T-cell (primary cell): Measurements from ENCODE around the gene EDNRB. TPM values are rescaled to one million over a fixed set of nuclear protein-coding genes. Genes with fewer than 3 reads are reported as not detected.

Experiments
- ATAC-seq, 4 experiments: fragments of 200-7000 bp in 3 of 4; fragments of 150-1000 bp in 1 of 4; cut with Tn5 transposase; replicated peaks in 1 of 4; 1 replicate in 3 of 4; 2 replicates in 1 of 4; pipeline ENCODE4 v1.10.0; 2021; ENCODE audit warnings: moderate library complexity in 3 of 4, mild to moderate bottlenecking in 2 of 4, moderate number of reproducible peaks in 1 of 4
- CTCF ChIA-PET, 2 donors: fragments of 300-600 bp; sonication (Branson Sonifier 250); formaldehyde crosslinking; loops; one replicate each; lab custom pipeline; 2022; ENCODE audit warnings: antibody characterized with exemption in 2 of 2; lab: Charles Lee
- POLR2A ChIA-PET, 2 donors: fragments of 300-600 bp; sonication (Branson Sonifier 250); formaldehyde crosslinking; loops; one replicate each; lab custom pipeline; 2022; ENCODE audit warnings: antibody characterized with exemption in 2 of 2; lab: Charles Lee
- DNase-seq, 35 experiments: peaks; one replicate each; pipeline versions ENCODE4 v3.0.0 to v3.0.0-alpha.2; 2013 to 2023
- H3K27ac ChIP-seq: one replicate; pipeline ENCODE4 v1.5.1; 2013; ENCODE audit warnings: low read length
- H3K27me3 ChIP-seq, 2 experiments: replicated peaks in 1 of 2; 1 replicate in 1 of 2; 2 replicates in 1 of 2; pipeline versions ENCODE4 v1.6.1 to v1.7.0; 2013; ENCODE audit warnings: low read length in 1 of 2, mixed read lengths in 1 of 2; ENCODE audit not compliant: control insufficient read depth in 2 of 2, insufficient read depth in 2 of 2; ENCODE audit errors: extremely low read depth in 1 of 2
- H3K36me3 ChIP-seq, 2 donors: 1 replicate in 1 of 2; 2 replicates in 1 of 2; pipeline versions ENCODE4 v1.6.1 to v1.7.0; 2013; ENCODE audit warnings: low read length in 1 of 2; ENCODE audit not compliant: control insufficient read depth in 2 of 2, insufficient read depth in 1 of 2; ENCODE audit errors: extremely low read depth in 1 of 2
- H3K4me1 ChIP-seq, 2 experiments: 1 replicate in 1 of 2; 2 replicates in 1 of 2; pipeline versions ENCODE4 v1.6.1 to v1.7.0; 2013; ENCODE audit warnings: low read length in 2 of 2, mixed read lengths in 1 of 2; ENCODE audit not compliant: insufficient read depth in 2 of 2, control insufficient read depth in 1 of 2; ENCODE audit errors: extremely low read depth in 1 of 2
- H3K4me3 ChIP-seq, 2 donors: 1 replicate in 1 of 2; 2 replicates in 1 of 2; pipeline versions ENCODE4 v1.5.1 to v1.7.0; 2013; ENCODE audit warnings: mild to moderate bottlenecking in 2 of 2, low read length in 1 of 2, moderate library complexity in 1 of 2; ENCODE audit not compliant: control insufficient read depth in 1 of 2; ENCODE audit errors: extremely low read depth in 1 of 2
- H3K9me3 ChIP-seq: 2 replicates; pipeline ENCODE4 v1.7.0; 2013
- H3K27ac Mint-ChIP-seq, 2 donors: one replicate each; pipeline ENCODE4 v1.8.0; 2020 to 2021; ENCODE audit warnings: mild to moderate bottlenecking in 2 of 2, mixed read lengths in 2 of 2
- H3K27me3 Mint-ChIP-seq, 2 donors: one replicate each; pipeline ENCODE4 v1.8.0; 2021 to 2022; ENCODE audit warnings: mixed read lengths in 2 of 2
- H3K36me3 Mint-ChIP-seq: one replicate; pipeline ENCODE4 v1.8.0; 2021; ENCODE audit warnings: mixed read lengths
- H3K4me1 Mint-ChIP-seq, 3 donors: one replicate each; pipeline ENCODE4 v1.8.0; 2020 to 2022; ENCODE audit warnings: mixed read lengths in 3 of 3, mild to moderate bottlenecking in 1 of 3
- H3K4me3 Mint-ChIP-seq, 3 donors: one replicate each; pipeline ENCODE4 v1.8.0; 2020 to 2022; ENCODE audit warnings: mild to moderate bottlenecking in 3 of 3, mixed read lengths in 3 of 3, moderate library complexity in 3 of 3
- H3K9me3 Mint-ChIP-seq, 3 donors: one replicate each; pipeline ENCODE4 v1.8.0; 2020 to 2022; ENCODE audit warnings: mixed read lengths in 3 of 3
- WGBS: methylation state at CpG from one replicate; pipeline ENCODE4 v1.1.5; 2013; ENCODE audit warnings: missing lambda C conversion rate; ENCODE audit not compliant: insufficient coverage; 5-methylcytosine and 5-hydroxymethylcytosine counted together
- total RNA-seq, 35 experiments: library from RNA in 6 of 35; stranded (reverse) in 6 of 35; fragments of 120-200 nt in 1 of 35; gene quantifications; one replicate each; pipeline versions ENCODE4 v1.2.1 to v1.2.4 and lab custom pipeline; 2013 to 2026

Gene EDNRB
- total RNA-seq, 5 donors from 2014 or later (not counting 1 experiment from before 2014, with no cell fraction given), result 0.33 to 0.51 (median 0.35) TPM; not detected in 2

DNA sequence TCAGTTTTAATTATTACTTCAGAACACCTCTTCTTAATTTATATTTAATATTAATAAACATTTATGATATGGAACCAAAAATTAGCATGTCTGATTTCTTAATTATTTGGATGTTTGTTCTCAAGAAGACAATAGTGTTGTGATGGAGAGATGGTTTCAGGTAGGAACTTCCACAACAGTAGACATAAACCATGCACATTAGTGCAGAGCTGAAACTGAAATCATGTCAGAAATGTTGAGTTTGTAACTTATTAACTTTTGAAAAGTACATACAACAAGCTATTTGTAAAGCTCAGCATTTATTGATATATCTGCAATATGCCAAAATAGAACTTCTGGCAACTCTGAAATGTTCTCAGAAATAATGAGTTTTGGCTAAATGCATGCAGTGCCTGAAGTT lies 11.8 kb upstream of the EDNRB start:
- Mint-ChIP-seq H3K36me3 (no peaks in the 10 kb centered on the region), H3K27ac (no peak overlapping the region), H3K27me3 (peaks cover 6 to 9% of the 10 kb centered on the region in 2 donors), H3K4me1 (peaks cover 0 to 3% (median 0%) of the 10 kb centered on the region in 3 donors), H3K9me3 (peaks cover 0 to 4% (median 0%) of the 10 kb centered on the region in 3 donors), H3K4me3 (no peak overlapping the region)
- Histone ChIP-seq H3K9me3 (no peaks in the 10 kb centered on the region), H3K4me3 (no peak overlapping the region), H3K27me3 (peaks cover 0 to 4% of the 10 kb centered on the region in 2 experiments), H3K4me1 (no peaks in the 10 kb centered on the region), H3K36me3 (no peaks in the 10 kb centered on the region), H3K27ac (no peak overlapping the region)
- POLR2A ChIA-PET, result interaction anchor here in 1 of 2 donors (0.6 kb wide), 1 partner anchor 172 kb away, joined by 4 read pairs; no protein-coding TSS in a partner anchor
- no peak for DNase-seq
- ATAC-seq, result no peak
- CTCF ChIA-PET, result no interaction called here

GRCh38 chr13:77928909-77929308 lies 10.3 kb upstream of the EDNRB start:
- H3K36me3 ChIP-seq, result no peaks in the 10 kb centered on the region
- H3K27ac Mint-ChIP-seq, result no peak overlapping the region
- no peaks in the 10 kb centered on the region for H3K9me3 ChIP-seq
- WGBS, result no CpG with 5 or more reads among the region's 2 CpGs
- ChIA-PET POLR2A (no interaction called here), CTCF (no interaction called here)
- peaks cover 15 to 18% of the 10 kb centered on the region in 2 donors for H3K27me3 Mint-ChIP-seq
- ATAC-seq (no peak), DNase-seq (no peak)
- H3K9me3 Mint-ChIP-seq, result peaks cover 0 to 4% (median 0%) of the 10 kb centered on the region in 3 donors
- no peaks in the 10 kb centered on the region for H3K4me1 ChIP-seq
- H3K4me3 ChIP-seq, result no peak overlapping the region
- H3K27me3 ChIP-seq, result peaks cover 0 to 6% of the 10 kb centered on the region in 2 experiments
- no peak overlapping the region for H3K4me3 Mint-ChIP-seq
- no peaks in the 10 kb centered on the region for H3K36me3 Mint-ChIP-seq
- H3K4me1 Mint-ChIP-seq, result peaks cover 0 to 3% (median 0%) of the 10 kb centered on the region in 3 donors
- no peak overlapping the region for H3K27ac ChIP-seq

- Mint-ChIP-seq H3K27ac (no peak overlapping the region), H3K36me3 (no peaks in the 10 kb centered on the region), H3K27me3 (peaks cover 23 to 33% of the 10 kb centered on the region in 2 donors), H3K4me1 (peaks cover 0 to 3% (median 0%) of the 10 kb centered on the region in 3 donors), H3K4me3 (no peak overlapping the region), H3K9me3 (peaks cover 0 to 4% (median 0%) of the 10 kb centered on the region in 3 donors)
- Histone ChIP-seq H3K27me3 (peaks cover 2 to 6% of the 10 kb centered on the region in 2 experiments), H3K4me1 (no peaks in the 10 kb centered on the region), H3K9me3 (no peaks in the 10 kb centered on the region), H3K27ac (no peak overlapping the region), H3K4me3 (no peak overlapping the region), H3K36me3 (no peaks in the 10 kb centered on the region)
- WGBS, result 87% methylated on average over 13 of the region's 14 CpGs
- DNase-seq, result no peak
- ChIA-PET CTCF (no interaction called here), POLR2A (no interaction called here)
- ATAC-seq, result no peak
Observed at GRCh38 chr13:77925616-77926015, 7.0 kb upstream of the EDNRB start.

- Histone ChIP-seq H3K4me3 (peak overlapping the region in 1 of 2 donors; percentile 66), H3K27ac (no peak overlapping the region), H3K36me3 (no peaks in the 10 kb centered on the region), H3K9me3 (no peaks in the 10 kb centered on the region), H3K4me1 (peaks cover 5 to 12% of the 10 kb centered on the region in 2 experiments), H3K27me3 (peaks cover 2 to 21% of the 10 kb centered on the region in 2 experiments)
- H3K4me3 Mint-ChIP-seq, result no peak overlapping the region
- no peak for DNase-seq
- no peaks in the 10 kb centered on the region for H3K36me3 Mint-ChIP-seq
- no peaks in the 10 kb centered on the region for H3K4me1 Mint-ChIP-seq
- ChIA-PET POLR2A (interaction anchor here in 1 of 2 donors (0.6 kb wide), 1 partner anchor 161 kb away, joined by 3 read pairs; no protein-coding TSS in a partner anchor), CTCF (no interaction called here)
- H3K27ac Mint-ChIP-seq, result no peak overlapping the region
- H3K9me3 Mint-ChIP-seq, result no peaks in the 10 kb centered on the region
- 13% methylated on average over 3 of the region's 8 CpGs for WGBS
- peaks cover 13 to 39% of the 10 kb centered on the region in 2 donors for H3K27me3 Mint-ChIP-seq
- ATAC-seq, result no peak
Observed at GRCh38 chr13:77919921-77920294, 1.3 kb upstream of the EDNRB start.

DNA sequence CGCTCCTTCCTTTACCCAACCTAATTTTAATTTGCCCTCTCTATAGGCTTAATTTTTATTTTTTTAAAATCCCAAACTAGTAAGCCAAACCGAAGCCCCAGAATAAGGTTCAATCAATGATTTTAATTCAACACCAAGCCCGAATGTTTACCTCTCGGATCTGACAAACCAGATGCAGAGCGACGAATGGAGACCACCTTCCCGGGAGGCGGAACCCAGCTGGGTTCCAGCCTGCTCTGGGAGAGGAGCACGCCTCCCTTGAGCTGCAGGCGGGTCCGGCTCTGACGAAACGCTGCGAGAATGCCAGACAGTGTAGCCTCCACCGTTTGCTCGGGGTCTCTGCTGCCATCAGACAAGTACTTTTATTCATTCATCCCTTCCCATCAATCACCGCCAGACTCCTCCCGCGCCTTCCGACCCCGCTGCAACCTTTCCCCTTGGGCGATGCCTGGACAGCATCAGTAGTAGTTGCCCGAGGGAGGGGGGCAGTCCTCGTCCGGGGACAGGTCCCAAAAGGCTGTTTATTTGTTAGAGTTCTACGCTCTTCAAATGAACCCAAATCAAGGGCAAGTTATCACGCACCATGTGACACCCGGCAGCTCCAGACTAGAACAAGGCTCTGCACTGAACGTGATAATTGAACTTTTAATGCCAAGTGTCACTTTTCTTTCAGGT lies 752 bp upstream of the EDNRB start:
- Histone ChIP-seq H3K9me3 (no peaks in the 10 kb centered on the region), H3K27me3 (peaks cover 2 to 21% of the 10 kb centered on the region in 2 experiments), H3K27ac (no peak overlapping the region), H3K4me1 (peaks cover 5 to 12% of the 10 kb centered on the region in 2 experiments), H3K36me3 (no peaks in the 10 kb centered on the region), H3K4me3 (peak overlapping the region in 1 of 2 donors; percentile 66)
- no peaks in the 10 kb centered on the region for H3K9me3 Mint-ChIP-seq
- no peaks in the 10 kb centered on the region for H3K36me3 Mint-ChIP-seq
- ATAC-seq (no peak), DNase-seq (no peak)
- CTCF ChIA-PET, result interaction anchor here in 1 of 2 donors (0.5 kb wide), 1 partner anchor 326 kb away, joined by 8 read pairs; no protein-coding TSS in a partner anchor
- H3K4me3 Mint-ChIP-seq, result no peak overlapping the region
- no peaks in the 10 kb centered on the region for H3K4me1 Mint-ChIP-seq
- POLR2A ChIA-PET, result interaction anchor here in 1 of 2 donors (0.6 kb wide), 1 partner anchor 162 kb away, joined by 3 read pairs; no protein-coding TSS in a partner anchor
- 4% methylated on average over 14 of the region's 29 CpGs for WGBS
- H3K27me3 Mint-ChIP-seq, result peaks cover 10 to 36% of the 10 kb centered on the region in 2 donors
- H3K27ac Mint-ChIP-seq, result no peak overlapping the region

GRCh38 chr13:77916488-77916887 lies 2.1 kb downstream of the EDNRB start:
- DNase-seq (no peak), ATAC-seq (no peak)
- Mint-ChIP-seq H3K27me3 (peaks cover 3 to 20% of the 10 kb centered on the region in 2 donors), H3K9me3 (no peaks in the 10 kb centered on the region), H3K36me3 (no peaks in the 10 kb centered on the region), H3K4me1 (no peaks in the 10 kb centered on the region), H3K4me3 (no peak overlapping the region), H3K27ac (no peak overlapping the region)
- H3K36me3 ChIP-seq, result no peaks in the 10 kb centered on the region
- H3K4me1 ChIP-seq, result peaks cover 5 to 12% of the 10 kb centered on the region in 2 experiments
- H3K27me3 ChIP-seq, result peaks cover under 1 to 21% of the 10 kb centered on the region in 2 experiments
- CTCF ChIA-PET, result no interaction called here
- no CpG with 5 or more reads among the region's 4 CpGs for WGBS
- POLR2A ChIA-PET, result no interaction called here
- H3K27ac ChIP-seq, result no peak overlapping the region
- no peak overlapping the region for H3K4me3 ChIP-seq
- H3K9me3 ChIP-seq, result no peaks in the 10 kb centered on the region
